ENCODE results near the gene ALKBH8.
A peak's percentile ranks its signal among the peaks of the same experiment; 100 is the strongest.
"Not testable (repeated sequence)": the region's sequence is repeated elsewhere in the genome, so short reads cannot be mapped to it uniquely, and the experiment has no call there.

ALKBH8 gene

GRCh38 chr11:107576497-107577345, 11.2 kb upstream of the ALKBH8 start:
- peak; percentile 55 for DNase-seq

DNA sequence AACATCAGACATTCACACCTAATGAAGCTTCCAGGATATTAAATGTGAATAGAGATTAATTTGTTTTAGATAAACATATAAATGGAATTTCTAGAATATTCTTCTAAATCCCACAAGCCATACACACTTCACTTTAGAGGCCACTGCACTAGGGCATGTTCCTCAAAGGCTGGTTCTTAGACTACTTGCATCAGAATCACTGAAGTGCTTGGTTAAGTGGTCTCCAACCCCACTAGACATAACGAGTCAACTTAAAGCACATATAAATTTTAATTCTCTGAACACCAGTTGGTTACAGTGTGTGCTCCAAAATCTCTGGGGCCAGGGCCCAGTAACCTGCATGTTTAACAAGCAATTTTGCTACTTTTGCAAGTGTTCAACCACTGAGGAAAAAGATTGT, 7.9 kb upstream of the ALKBH8 start:
- DNase-seq = no peak

DNA sequence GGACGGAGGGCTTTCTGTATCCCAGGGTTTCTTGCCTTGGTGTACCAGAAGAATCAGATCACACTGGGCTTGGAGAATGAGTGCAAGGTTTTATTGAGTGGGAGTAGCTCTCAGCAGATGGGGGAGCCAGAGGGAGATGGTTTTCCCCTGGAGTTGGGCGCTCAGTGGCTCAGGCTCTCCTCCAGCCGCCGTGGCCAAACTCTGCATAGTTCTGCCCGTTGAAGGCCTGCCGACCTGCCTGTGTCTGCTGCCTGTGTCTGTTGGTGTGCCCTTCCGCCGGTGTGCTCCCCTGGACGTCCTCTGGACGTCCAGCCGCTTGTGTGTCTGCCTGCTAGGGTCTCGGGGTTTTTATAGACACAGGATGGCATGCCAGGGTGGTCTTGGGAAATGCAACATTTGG, 4.5 kb upstream of the ALKBH8 start:
- DNase-seq = no peak

DNA sequence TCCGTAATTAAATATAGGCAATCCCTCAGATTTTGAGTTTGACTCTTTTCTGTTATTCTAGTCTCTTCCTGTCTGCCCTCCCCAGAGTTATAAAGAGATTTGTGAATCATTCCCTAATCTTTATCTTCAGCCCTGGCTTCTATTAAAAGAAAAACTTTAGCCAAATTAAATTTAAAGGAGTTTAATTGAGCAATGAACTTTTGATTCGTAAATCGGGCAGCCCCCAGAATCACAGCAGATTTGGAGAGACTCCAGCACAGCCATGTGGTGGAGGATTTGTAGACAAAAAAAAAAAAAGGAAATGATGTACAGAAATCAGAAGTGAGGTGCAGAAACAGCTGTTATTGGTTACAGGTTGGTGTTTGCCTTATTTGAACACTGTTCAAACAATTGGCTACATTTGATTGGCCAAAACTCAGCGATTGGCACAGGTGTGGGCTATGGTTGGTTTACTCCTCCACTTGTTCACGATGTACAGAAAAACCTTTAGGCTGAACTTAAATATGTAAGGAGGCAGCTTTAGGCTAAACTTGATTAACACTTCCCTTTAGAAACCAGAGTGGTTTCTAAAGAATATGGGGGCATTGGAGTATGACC, 2.3 kb upstream of the ALKBH8 start:
- no peak for DNase-seq

DNA sequence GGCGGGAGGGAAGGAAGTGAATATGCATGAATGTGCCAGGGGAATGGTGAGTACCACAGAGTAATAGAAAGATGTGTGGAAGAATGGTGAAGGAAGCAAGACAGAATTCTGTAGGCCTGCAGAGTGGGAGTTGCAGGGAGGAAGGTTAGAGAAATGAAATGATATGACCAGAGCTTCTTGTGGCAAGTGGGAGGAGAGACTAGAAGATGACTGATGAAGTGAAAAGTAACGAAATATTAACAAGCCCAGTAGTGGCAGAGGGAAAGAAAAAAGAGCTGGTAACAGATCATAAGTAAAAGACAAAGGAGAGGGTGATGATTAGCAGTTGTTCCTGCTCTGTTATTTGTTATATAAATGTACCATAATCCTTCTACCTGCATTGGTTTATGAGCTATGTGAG, 1.0 kb upstream of the ALKBH8 start:
- no peak for DNase-seq

DNA sequence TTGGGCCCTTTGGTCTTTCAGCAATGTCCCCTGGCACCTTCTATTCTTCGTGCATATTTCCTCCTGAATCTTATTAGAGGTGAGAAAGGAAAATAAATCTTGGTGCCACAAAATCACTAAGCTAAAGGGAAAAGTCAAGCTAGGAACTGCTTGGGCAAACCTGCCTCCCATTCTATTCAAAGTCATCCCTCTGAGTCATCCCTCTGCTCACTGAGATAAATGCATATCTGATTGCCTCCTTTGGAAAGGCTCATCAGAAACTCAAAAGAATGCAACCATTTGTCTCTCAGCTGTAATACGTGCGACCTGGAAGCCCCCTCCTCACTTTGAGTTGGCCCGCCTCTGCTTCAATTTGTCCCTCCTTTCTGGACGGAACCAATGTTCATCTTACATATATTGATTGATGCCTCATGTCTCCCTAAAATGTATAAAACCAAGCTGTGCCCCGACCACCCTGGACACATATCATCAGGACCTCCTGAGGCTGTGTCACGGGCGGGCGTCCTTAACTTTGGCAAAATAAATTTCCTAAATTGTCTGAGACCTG, 493 bp upstream of the ALKBH8 start:
- DNase-seq = not testable (repeated sequence)

DNA sequence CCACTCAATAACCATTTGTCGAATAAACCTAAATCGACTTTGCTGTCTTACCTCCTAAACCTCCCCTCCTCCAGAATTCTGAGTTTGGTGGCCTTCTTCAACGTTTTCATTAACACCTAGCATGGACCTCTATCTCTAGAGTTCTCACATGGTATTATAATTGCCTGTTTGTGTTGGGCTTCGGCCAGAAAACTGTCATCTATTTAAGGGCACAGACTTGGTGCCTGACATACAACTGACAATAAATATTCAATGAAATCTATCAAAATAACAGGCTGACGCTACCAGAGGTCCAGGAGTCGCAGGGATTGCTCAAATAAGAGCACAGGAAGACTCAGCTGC, 687 bp downstream of the ALKBH8 start:
- no peak for DNase-seq

DNA sequence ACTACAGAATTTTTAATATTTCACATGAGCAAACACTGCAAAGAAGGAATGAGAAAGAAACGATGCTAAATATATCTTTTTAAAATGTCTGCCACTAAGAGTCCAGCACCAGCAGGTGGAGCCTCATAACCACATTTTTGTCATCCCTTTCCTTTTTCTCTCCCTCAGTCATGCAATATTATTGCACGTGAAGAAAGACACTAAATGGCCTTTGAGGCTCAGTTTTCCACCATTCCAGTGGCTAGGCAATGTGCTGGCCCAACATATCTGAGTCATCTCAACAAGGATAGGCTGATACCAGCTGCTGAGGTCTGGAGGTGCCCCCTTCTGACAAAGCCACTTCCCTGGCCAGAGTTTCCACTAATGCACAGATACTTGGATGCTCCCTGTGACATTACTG, 1.8 kb downstream of the ALKBH8 start:
- DNase-seq = no peak

- DNase-seq = peak; percentile 30
These were observed 2.8 kb downstream of the ALKBH8 start for GRCh38 chr11:107562647-107563208.

DNA sequence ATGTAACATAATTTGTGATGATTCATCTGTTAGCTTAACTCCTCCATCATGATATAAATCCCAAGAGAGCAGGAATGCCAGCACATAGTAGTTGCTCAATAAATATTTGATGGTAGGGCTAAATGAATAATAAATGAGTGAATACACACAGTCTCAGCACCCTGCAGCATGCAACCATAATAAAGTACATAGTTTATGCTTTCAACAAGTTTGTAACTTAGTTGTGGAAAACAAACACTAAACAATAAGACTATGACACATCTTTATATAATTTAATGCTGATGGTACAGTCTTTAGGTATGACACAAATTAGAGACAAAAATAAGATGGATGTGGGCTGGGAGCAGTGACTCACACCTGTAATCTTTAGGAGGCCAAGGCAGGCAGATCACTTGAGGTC, 3.8 kb downstream of the ALKBH8 start:
- no peak for DNase-seq

GRCh38 chr11:107550304-107550703, 15.2 kb downstream of the ALKBH8 start:
- DNase-seq = no peak

GRCh38 chr11:107549954-107550285, 15.6 kb downstream of the ALKBH8 start:
- no peak for DNase-seq

DNA sequence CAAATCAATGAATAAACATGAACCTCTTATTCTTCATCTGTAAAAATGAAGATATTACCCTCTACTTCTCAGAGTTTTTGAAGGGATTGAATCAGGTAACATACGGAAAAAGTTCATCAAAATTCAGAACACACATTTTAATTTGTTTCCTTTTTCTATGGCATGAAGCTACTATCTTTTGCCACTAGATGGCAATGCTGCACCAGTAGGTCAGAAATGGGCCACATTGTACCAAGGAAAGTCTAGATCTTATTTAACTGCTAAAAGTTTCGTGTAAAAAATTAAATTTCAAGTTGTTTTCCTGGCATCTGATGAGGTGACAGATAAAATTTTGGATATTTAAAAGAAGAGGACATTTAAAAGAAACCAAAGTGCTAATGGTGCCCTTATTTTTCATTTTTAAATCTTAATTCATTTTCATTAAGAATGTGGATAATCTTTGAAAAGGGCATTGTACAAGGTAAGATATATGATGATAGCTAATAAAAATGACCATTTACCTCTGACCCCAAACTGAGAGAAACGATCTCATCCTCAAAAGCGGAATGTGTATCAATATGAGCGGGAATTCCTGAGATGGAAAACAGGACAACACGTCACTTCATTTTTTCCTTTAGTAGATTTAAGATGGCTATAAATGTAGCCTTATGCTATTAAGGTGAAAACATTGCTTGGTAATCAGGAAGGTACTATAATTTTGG, 16.1 kb downstream of the ALKBH8 start:
- peak; percentile 9 for DNase-seq

DNA sequence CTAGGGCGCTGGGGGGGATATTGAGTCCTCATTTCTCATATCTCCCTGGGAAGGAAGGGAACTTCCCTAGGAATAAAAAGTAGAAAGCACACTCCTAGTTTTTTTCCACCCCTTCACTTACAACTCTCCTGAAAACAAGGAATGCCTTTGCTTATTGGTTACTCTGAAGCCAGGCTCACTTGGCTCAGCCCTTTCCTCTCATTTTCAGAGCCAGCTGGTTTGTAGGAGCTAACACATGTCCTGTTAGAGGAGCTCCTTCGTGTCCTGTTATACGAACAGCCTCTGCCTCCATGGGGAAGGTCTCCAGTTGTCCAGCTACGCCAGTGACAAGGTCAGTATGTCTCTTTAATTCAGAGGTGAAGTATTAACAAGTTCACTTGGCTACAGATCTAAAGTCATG, 17.6 kb downstream of the ALKBH8 start:
- DNase-seq = no peak

- DNase-seq = no peak
These were observed 20.4 kb downstream of the ALKBH8 start for GRCh38 chr11:107545101-107545514.

GRCh38 chr11:107538821-107539220, 26.7 kb downstream of the ALKBH8 start:
- DNase-seq = no peak

- DNase-seq = no peak
These were observed 27.3 kb downstream of the ALKBH8 start for GRCh38 chr11:107538239-107538638.

DNA sequence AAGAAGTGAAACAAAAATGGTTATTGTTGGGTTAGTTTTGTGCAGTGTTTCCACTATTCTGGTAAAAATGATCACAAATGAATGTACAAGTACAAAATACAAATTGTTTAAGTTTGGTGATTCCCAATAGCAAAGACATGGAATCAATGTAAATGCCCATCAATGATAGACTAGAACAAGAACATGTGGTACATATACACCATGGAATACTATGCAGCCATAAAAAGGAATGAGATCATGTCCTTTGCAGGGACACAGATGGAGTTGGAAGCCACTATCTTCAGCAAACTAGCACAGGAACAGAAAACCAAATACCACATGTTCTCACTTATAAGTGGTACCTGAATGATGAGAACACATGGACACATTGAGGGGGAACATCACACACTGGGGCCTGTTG, 28.4 kb downstream of the ALKBH8 start:
- DNase-seq = not testable (repeated sequence)

GRCh38 chr11:107526197-107526596, 39.3 kb downstream of the ALKBH8 start:
- DNase-seq = no peak

DNA sequence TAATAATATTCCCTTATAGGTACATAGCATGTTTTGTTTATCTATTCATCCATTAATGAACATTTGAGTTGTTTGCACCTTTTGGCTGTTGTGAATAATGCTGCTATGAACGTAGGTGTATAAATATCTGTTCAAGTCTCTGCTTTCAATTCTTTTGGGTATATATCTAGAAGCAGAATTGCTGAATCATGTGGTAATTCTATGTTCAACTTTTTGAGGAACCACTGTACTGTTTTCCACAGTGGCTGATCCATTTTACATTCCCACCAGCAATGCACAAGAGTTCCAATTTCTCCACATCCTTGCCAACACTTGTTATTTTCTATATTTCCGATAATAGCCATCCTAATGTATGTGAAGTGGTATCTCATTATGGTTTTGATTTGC, 56.7 kb downstream of the ALKBH8 start:
- no peak for DNase-seq

- no peak for DNase-seq
These were observed 57.2 kb downstream of the ALKBH8 start for GRCh38 chr11:107508201-107508857.

DNA sequence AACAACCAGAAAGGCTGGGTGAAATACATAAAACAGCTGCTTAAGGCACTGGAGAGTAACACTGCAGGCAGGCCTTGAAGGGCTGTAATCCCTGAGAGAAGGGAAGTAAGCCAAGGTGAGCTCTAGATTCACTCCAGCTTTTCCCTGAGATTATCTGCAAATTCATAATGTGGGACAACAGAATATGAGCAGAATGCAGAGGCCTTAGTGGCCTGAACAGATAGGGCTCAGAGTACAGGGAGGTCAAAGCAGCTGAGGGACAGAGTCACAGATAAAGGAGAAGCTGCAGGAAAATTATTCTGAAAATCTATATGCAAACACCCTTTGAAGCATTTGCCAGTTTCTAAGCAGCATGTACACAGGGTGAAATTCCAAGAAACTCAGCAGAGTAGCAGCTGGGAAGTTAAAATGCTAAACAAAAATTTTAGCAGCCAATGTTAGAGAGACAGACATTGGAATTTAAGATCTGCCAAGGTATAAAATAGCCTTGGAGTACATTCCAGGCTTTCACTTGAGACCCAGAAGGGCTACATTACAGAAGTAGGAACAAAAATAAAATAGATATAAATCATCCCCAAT, 59.8 kb downstream of the ALKBH8 start:
- DNase-seq = no peak

- no peak for DNase-seq
These were observed 60.6 kb downstream of the ALKBH8 start for GRCh38 chr11:107504981-107505380.

All from amniotic stem cell (primary cell).